GM10266 (cell line): Measurements from ENCODE around the gene RAMACL.

ENCODE experiments used
- DNase-seq: peaks from one replicate; pipeline ENCODE4 v3.0.0; 2012; ENCODE audit errors: extremely low spot score
- CTCF ChIP-seq: IDR thresholded peaks from 2 replicates; pipeline ENCODE4 v1.5.1; 2012; ENCODE audit warnings: mild to moderate bottlenecking, low read depth; ENCODE audit not compliant: control insufficient read depth, insufficient read depth; ENCODE audit errors: missing control alignments

The RAMACL gene

GRCh38 chr6:166611631-166612030 lies 25.2 kb upstream of the RAMACL start:
- DNase-seq: no peak
- no peak for TF ChIP-seq CTCF

- no peak for DNase-seq
- no peak for TF ChIP-seq CTCF
Measured at GRCh38 chr6:166610069-166610468, 23.6 kb upstream of the RAMACL start.

- DNase-seq: no peak
Measured at GRCh38 chr6:166608774-166609173, 22.3 kb upstream of the RAMACL start.

GRCh38 chr6:166605752-166606151 lies 19.3 kb upstream of the RAMACL start:
- TF ChIP-seq CTCF: no peak
- DNase-seq: no peak

More at GRCh38 chr6:166608774-166609173, 22.3 kb upstream of the RAMACL start:
- TF ChIP-seq CTCF: no peak

- TF ChIP-seq CTCF: no peak
- DNase-seq: no peak
Measured at GRCh38 chr6:166604911-166605310, 18.4 kb upstream of the RAMACL start.

- no peak for DNase-seq
- no peak for TF ChIP-seq CTCF
Measured at GRCh38 chr6:166604328-166604727, 17.9 kb upstream of the RAMACL start.

- DNase-seq: no peak
- no peak for TF ChIP-seq CTCF
Measured at GRCh38 chr6:166603043-166603690, 16.7 kb upstream of the RAMACL start.
